ENCODE measurements around the gene NUAK1.

NUAK1 gene

GRCh38 chr12:106113446-106113823, 25.3 kb downstream of the NUAK1 start:
- H3K27me3 ChIP-seq (ENCODE audit: insufficient read depth, low read depth, severe bottlenecking) = no peaks in the 10 kb centered on the region
- TF ChIP-seq CTCF (IDR thresholded peaks at IDR 0.05; ENCODE audit: low read depth, low read length) = no peak
- no peak overlapping the region for H3K4me3 ChIP-seq (ENCODE audit: low read depth, low read length)
- no peaks in the 10 kb centered on the region for H3K9me3 ChIP-seq (ENCODE audit: severe bottlenecking)
- no peak for DNase-seq
- no peaks in the 10 kb centered on the region for H3K36me3 ChIP-seq
- H3K27ac ChIP-seq = no peak overlapping the region

DNA sequence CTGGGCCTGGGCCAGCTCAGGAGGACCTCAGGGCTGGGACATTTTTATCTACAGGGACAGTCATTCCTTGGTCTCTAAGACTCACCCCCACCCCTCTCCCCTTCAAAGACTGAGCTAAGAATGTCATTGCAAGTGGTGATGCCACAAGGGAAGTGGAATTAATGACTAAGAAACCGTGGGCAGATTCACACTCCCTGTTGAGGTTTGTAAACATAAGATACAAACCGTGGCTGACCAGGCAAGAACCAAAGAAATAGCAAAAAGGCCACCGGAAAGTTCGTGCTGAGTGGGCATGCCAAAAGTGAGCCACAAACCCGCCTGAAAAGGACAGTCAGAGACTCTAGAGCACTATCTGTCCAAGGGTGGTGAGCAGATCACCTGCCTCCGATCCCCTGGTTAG, 25.7 kb downstream of the NUAK1 start:
- H3K36me3 ChIP-seq = no peaks in the 10 kb centered on the region
- H3K27ac ChIP-seq = no peak overlapping the region
- H3K9me3 ChIP-seq (ENCODE audit: severe bottlenecking) = no peaks in the 10 kb centered on the region
- no peak overlapping the region for H3K4me3 ChIP-seq (ENCODE audit: low read depth, low read length)
- no peak for TF ChIP-seq CTCF (IDR thresholded peaks at IDR 0.05; ENCODE audit: low read depth, low read length)
- DNase-seq = no peak
- no peaks in the 10 kb centered on the region for H3K27me3 ChIP-seq (ENCODE audit: insufficient read depth, low read depth, severe bottlenecking)

GRCh38 chr12:106112145-106112821, 26.5 kb downstream of the NUAK1 start:
- Histone ChIP-seq H3K9me3 (ENCODE audit: severe bottlenecking) (no peaks in the 10 kb centered on the region), H3K4me3 (ENCODE audit: low read depth, low read length) (no peak overlapping the region), H3K36me3 (no peaks in the 10 kb centered on the region), H3K27ac (no peak overlapping the region), H3K27me3 (ENCODE audit: insufficient read depth, low read depth, severe bottlenecking) (no peaks in the 10 kb centered on the region)
- TF ChIP-seq CTCF (IDR thresholded peaks at IDR 0.05; ENCODE audit: low read depth, low read length) = no peak
- DNase-seq = no peak

DNA sequence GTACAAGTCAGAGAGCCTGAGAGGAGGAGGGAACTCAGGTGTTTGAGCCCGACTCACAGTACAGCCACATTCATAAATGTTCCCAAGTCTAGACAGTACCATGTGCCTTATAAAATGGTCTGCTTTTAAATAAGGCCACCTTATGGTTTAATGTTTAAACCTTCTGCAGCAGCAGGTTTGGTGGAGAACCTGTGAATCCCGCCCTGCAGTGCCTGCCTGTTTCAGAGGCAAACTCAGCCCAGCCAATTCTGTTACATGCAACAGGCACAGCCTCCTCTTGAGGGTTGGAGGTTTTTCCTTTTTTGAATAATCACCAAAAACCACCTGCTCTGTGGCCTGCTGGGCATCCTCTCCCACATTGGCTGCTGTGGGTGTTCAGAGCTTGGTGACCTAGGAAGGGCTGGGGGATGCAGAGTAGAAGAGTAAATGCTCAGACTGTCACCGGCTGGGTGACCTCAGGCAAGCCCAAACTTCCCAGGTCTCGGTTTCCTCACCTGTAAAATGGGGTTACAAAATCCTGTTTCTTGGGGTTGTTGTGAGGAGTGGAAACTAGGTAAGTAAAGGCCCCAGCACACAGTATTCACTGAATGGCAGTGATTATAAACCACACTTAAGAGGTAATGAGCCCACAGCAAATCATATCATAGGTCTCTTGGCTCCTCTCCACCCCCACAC, 28.0 kb downstream of the NUAK1 start:
- no peak for TF ChIP-seq CTCF (IDR thresholded peaks at IDR 0.05; ENCODE audit: low read depth, low read length)
- DNase-seq = no peak
- Histone ChIP-seq H3K4me3 (ENCODE audit: low read depth, low read length) (no peak overlapping the region), H3K27me3 (ENCODE audit: insufficient read depth, low read depth, severe bottlenecking) (no peaks in the 10 kb centered on the region), H3K9me3 (ENCODE audit: severe bottlenecking) (no peaks in the 10 kb centered on the region), H3K36me3 (no peaks in the 10 kb centered on the region), H3K27ac (no peak overlapping the region)

DNA sequence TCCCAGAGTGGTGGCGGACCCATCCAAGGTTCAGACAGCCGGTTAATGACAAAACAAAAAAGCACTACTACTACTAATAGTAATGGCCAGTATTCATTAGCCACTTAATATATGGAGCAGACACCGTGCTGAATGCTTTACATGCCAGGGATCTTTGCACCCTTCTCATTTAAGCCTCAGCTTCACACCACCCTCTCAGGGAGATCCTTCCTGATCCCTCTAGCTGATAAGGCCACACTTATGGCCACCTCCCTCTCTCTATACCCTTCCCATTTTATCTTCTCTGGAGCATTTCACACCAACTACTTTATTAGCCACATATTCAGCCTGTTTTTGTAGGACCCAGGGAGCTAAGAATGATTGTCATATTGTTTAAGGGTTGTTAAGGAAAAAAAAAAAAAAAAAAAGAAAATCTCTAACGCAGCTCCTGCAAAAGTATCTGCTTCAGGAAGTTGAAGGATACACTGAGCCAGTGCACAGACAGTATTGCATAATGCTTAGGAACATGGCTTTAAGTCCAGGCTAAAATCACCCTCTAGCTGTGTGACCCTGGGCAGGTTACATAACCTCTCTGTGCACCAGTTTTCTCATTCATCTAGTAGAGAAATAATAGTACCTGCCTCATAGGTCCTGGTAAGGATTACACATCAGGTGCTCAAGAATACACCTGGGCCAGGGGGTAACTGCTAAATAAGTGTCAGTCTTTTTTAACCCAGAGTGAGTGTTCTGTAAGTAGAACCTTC, 29.4 kb downstream of the NUAK1 start:
- DNase-seq = no peak
- Histone ChIP-seq H3K4me3 (ENCODE audit: low read depth, low read length) (no peak overlapping the region), H3K27ac (no peak overlapping the region), H3K27me3 (ENCODE audit: insufficient read depth, low read depth, severe bottlenecking) (no peaks in the 10 kb centered on the region), H3K36me3 (no peaks in the 10 kb centered on the region), H3K9me3 (ENCODE audit: severe bottlenecking) (no peaks in the 10 kb centered on the region)
- TF ChIP-seq CTCF (IDR thresholded peaks at IDR 0.05; ENCODE audit: low read depth, low read length) = no peak

Data from WERI-Rb-1 (cell line).